T-cell (primary cell): Measurements from ENCODE around the gene DOCK4. TPM values are rescaled to one million over a fixed set of nuclear protein-coding genes. Genes with fewer than 3 reads are reported as not detected.
"Not testable (repeated sequence)": the region's sequence is repeated elsewhere in the genome, so short reads cannot be mapped to it uniquely, and the experiment has no call there.

ENCODE experiments used
- ATAC-seq, 4 experiments: fragments of 200-7000 bp in 3 of 4; fragments of 150-1000 bp in 1 of 4; cut with Tn5 transposase; replicated peaks in 1 of 4; 1 replicate in 3 of 4; 2 replicates in 1 of 4; pipeline ENCODE4 v1.10.0; 2021; ENCODE audit warnings: moderate library complexity in 3 of 4, mild to moderate bottlenecking in 2 of 4, moderate number of reproducible peaks in 1 of 4
- CTCF ChIA-PET, 2 donors: fragments of 300-600 bp; sonication (Branson Sonifier 250); formaldehyde crosslinking; loops; one replicate each; lab custom pipeline; 2022; ENCODE audit warnings: antibody characterized with exemption in 2 of 2; lab: Charles Lee
- POLR2A ChIA-PET, 2 donors: fragments of 300-600 bp; sonication (Branson Sonifier 250); formaldehyde crosslinking; loops; one replicate each; lab custom pipeline; 2022; ENCODE audit warnings: antibody characterized with exemption in 2 of 2; lab: Charles Lee
- DNase-seq, 35 experiments: peaks; one replicate each; pipeline versions ENCODE4 v3.0.0 to v3.0.0-alpha.2; 2013 to 2023
- H3K27ac ChIP-seq: one replicate; pipeline ENCODE4 v1.5.1; 2013; ENCODE audit warnings: low read length
- H3K27me3 ChIP-seq, 2 experiments: replicated peaks in 1 of 2; 1 replicate in 1 of 2; 2 replicates in 1 of 2; pipeline versions ENCODE4 v1.6.1 to v1.7.0; 2013; ENCODE audit warnings: low read length in 1 of 2, mixed read lengths in 1 of 2; ENCODE audit not compliant: control insufficient read depth in 2 of 2, insufficient read depth in 2 of 2; ENCODE audit errors: extremely low read depth in 1 of 2
- H3K36me3 ChIP-seq, 2 donors: 1 replicate in 1 of 2; 2 replicates in 1 of 2; pipeline versions ENCODE4 v1.6.1 to v1.7.0; 2013; ENCODE audit warnings: low read length in 1 of 2; ENCODE audit not compliant: control insufficient read depth in 2 of 2, insufficient read depth in 1 of 2; ENCODE audit errors: extremely low read depth in 1 of 2
- H3K4me1 ChIP-seq, 2 experiments: 1 replicate in 1 of 2; 2 replicates in 1 of 2; pipeline versions ENCODE4 v1.6.1 to v1.7.0; 2013; ENCODE audit warnings: low read length in 2 of 2, mixed read lengths in 1 of 2; ENCODE audit not compliant: insufficient read depth in 2 of 2, control insufficient read depth in 1 of 2; ENCODE audit errors: extremely low read depth in 1 of 2
- H3K4me3 ChIP-seq, 2 donors: 1 replicate in 1 of 2; 2 replicates in 1 of 2; pipeline versions ENCODE4 v1.5.1 to v1.7.0; 2013; ENCODE audit warnings: mild to moderate bottlenecking in 2 of 2, low read length in 1 of 2, moderate library complexity in 1 of 2; ENCODE audit not compliant: control insufficient read depth in 1 of 2; ENCODE audit errors: extremely low read depth in 1 of 2
- H3K9me3 ChIP-seq: 2 replicates; pipeline ENCODE4 v1.7.0; 2013
- H3K27ac Mint-ChIP-seq, 2 donors: one replicate each; pipeline ENCODE4 v1.8.0; 2020 to 2021; ENCODE audit warnings: mild to moderate bottlenecking in 2 of 2, mixed read lengths in 2 of 2
- H3K27me3 Mint-ChIP-seq, 2 donors: one replicate each; pipeline ENCODE4 v1.8.0; 2021 to 2022; ENCODE audit warnings: mixed read lengths in 2 of 2
- H3K36me3 Mint-ChIP-seq: one replicate; pipeline ENCODE4 v1.8.0; 2021; ENCODE audit warnings: mixed read lengths
- H3K4me1 Mint-ChIP-seq, 3 donors: one replicate each; pipeline ENCODE4 v1.8.0; 2020 to 2022; ENCODE audit warnings: mixed read lengths in 3 of 3, mild to moderate bottlenecking in 1 of 3
- H3K4me3 Mint-ChIP-seq, 3 donors: one replicate each; pipeline ENCODE4 v1.8.0; 2020 to 2022; ENCODE audit warnings: mild to moderate bottlenecking in 3 of 3, mixed read lengths in 3 of 3, moderate library complexity in 3 of 3
- H3K9me3 Mint-ChIP-seq, 3 donors: one replicate each; pipeline ENCODE4 v1.8.0; 2020 to 2022; ENCODE audit warnings: mixed read lengths in 3 of 3
- WGBS: methylation state at CpG from one replicate; pipeline ENCODE4 v1.1.5; 2013; ENCODE audit warnings: missing lambda C conversion rate; ENCODE audit not compliant: insufficient coverage; 5-methylcytosine and 5-hydroxymethylcytosine counted together
- total RNA-seq, 35 experiments: library from RNA in 6 of 35; stranded (reverse) in 6 of 35; fragments of 120-200 nt in 1 of 35; gene quantifications; one replicate each; pipeline versions ENCODE4 v1.2.1 to v1.2.4 and lab custom pipeline; 2013 to 2026

Gene DOCK4
- total RNA-seq, 5 donors from 2014 or later (not counting 1 experiment from before 2014, with no cell fraction given): 0.35 to 1.4 (median 0.85) TPM

DNA sequence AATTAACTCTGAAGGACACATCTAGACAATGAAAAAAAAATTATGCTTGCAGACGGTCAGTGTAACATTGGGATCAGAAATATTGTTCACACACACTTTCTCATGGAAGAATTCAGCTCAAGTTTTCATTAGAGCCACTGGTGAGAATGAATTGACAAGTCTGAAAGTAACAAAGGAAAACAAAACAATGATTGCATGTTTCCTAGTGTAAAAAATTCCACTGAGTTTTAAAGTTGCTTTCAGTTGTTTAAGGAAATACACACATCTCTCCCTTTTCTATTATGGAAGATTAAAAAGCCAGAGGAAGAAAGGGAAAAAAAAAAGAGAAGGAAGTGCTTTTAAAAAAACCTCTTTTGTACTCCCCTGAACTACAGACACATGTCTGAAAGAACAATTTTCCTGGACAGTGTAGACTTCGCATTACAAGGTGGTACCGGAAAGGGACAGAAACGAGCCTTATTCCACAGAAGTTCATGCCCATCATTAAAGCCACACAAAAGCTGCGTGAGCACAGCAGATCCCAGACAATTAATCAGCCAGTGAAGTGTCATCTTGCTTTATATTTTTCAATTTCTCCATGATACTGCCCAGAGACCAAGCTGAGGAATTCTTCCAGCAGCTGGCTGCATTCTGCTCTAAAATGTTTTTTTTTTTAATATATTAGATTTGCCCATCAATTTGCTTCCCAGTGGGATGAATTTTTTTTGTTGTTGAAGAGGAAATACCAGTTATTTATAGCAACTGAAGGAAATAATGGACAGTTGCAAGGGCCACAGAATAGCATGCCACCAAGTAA, 294.8 kb downstream of the DOCK4 start:
- Mint-ChIP-seq H3K36me3 (no peaks in the 10 kb centered on the region), H3K27ac (no peak overlapping the region), H3K9me3 (peaks cover 0 to 2% (median 0%) of the 10 kb centered on the region in 3 donors), H3K4me1 (no peaks in the 10 kb centered on the region), H3K4me3 (no peak overlapping the region), H3K27me3 (peaks cover 4 to 12% of the 10 kb centered on the region in 2 donors)
- Histone ChIP-seq H3K4me3 (no peak overlapping the region), H3K9me3 (no peaks in the 10 kb centered on the region), H3K27me3 (no peaks in the 10 kb centered on the region), H3K27ac (no peak overlapping the region), H3K4me1 (no peaks in the 10 kb centered on the region), H3K36me3 (no peaks in the 10 kb centered on the region)
- no peak for DNase-seq
- CTCF ChIA-PET: no interaction called here
- POLR2A ChIA-PET: no interaction called here
- ATAC-seq: no peak
- 54% methylated on average over 3 of the region's 5 CpGs for WGBS

DNA sequence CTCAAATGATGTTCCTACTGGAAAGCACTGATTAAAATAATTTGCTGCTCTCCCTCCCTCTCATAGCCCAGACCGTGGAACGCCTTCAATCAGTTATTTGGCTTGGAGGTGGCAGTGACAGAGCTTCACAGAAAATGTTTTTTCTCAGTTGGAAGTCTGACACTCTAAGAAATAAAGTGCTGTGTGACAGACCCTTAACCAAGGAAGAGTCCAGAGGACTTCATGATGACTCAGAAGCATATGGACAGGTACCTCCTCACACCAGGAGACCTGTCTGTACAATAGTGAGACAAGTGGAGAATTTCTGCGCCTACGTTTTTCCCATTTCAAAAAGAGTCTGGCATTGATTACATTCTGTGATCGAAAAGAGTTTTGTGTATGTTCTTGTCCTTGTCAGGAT, 295.5 kb downstream of the DOCK4 start:
- Histone ChIP-seq H3K27ac (no peak overlapping the region), H3K36me3 (no peaks in the 10 kb centered on the region), H3K4me3 (no peak overlapping the region), H3K9me3 (no peaks in the 10 kb centered on the region), H3K4me1 (no peaks in the 10 kb centered on the region), H3K27me3 (no peaks in the 10 kb centered on the region)
- ChIA-PET POLR2A (no interaction called here), CTCF (no interaction called here)
- Mint-ChIP-seq H3K9me3 (peaks cover 0 to 2% (median 0%) of the 10 kb centered on the region in 3 donors), H3K27me3 (peaks cover 3 to 12% of the 10 kb centered on the region in 2 donors), H3K4me3 (no peak overlapping the region), H3K27ac (no peak overlapping the region), H3K4me1 (no peaks in the 10 kb centered on the region), H3K36me3 (no peaks in the 10 kb centered on the region)
- 100% methylated on average over 1 of the region's 5 CpGs for WGBS
- ATAC-seq (no peak), DNase-seq (no peak)

DNA sequence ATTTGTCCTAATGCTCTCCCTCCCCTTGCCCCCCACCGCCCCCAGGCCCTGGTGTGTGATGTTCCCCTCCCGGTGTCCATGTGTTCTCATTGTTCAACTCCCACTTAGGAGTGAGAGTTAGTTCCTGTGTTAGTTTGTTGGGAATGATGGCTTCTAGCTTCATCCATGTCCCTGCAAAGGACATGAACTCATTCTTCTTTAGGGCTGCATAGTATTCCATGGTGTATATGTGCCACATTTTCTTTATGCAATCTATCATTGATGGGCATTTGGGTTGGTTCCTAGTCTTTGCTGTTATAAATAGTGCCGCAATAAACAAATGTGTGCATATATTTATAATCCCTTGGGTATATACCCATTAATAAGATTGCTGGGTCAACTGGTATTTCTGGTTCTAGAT, 297.5 kb downstream of the DOCK4 start:
- H3K9me3 ChIP-seq, H3K27me3 Mint-ChIP-seq, H3K27ac Mint-ChIP-seq, H3K9me3 Mint-ChIP-seq, H3K4me3 Mint-ChIP-seq, CTCF ChIA-PET, H3K27ac ChIP-seq, H3K4me1 Mint-ChIP-seq, H3K4me1 ChIP-seq, H3K36me3 Mint-ChIP-seq, H3K4me3 ChIP-seq, H3K36me3 ChIP-seq, ATAC-seq, POLR2A ChIA-PET, H3K27me3 ChIP-seq, DNase-seq: not testable (repeated sequence)
- no CpG with 5 or more reads among the region's 3 CpGs for WGBS

DNA sequence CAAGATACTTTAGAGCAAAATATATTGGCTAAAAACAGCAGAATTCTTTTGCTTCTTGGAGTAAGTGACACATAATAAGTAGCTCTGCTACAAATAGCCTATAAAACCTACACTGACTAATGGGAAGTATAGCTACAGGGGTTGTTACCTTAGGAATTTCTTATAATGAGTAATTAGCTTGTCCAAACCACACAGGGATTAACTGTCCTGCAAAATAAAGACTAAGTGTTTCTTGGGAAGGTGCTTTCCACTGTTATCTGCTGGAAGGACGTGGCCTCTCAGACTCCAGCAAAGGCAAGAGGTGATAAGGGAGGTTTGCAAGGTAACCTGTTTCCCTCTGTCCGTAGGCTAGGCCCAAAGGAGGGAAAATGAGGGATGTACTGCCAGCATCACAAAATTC, 302.4 kb downstream of the DOCK4 start:
- no peak overlapping the region for H3K4me3 Mint-ChIP-seq
- no peak overlapping the region for H3K4me3 ChIP-seq
- H3K4me1 Mint-ChIP-seq: no peaks in the 10 kb centered on the region
- WGBS: no CpG with 5 or more reads among the region's 2 CpGs
- no peaks in the 10 kb centered on the region for H3K36me3 ChIP-seq
- H3K27ac ChIP-seq: no peak overlapping the region
- H3K27ac Mint-ChIP-seq: no peak overlapping the region
- H3K9me3 Mint-ChIP-seq: peaks cover 0 to 2% (median 0%) of the 10 kb centered on the region in 3 donors
- no peaks in the 10 kb centered on the region for H3K9me3 ChIP-seq
- ATAC-seq (no peak), DNase-seq (no peak)
- ChIA-PET CTCF (no interaction called here), POLR2A (no interaction called here)
- H3K27me3 ChIP-seq: no peaks in the 10 kb centered on the region
- H3K27me3 Mint-ChIP-seq: peaks cover 3 to 8% of the 10 kb centered on the region in 2 donors
- H3K4me1 ChIP-seq: no peaks in the 10 kb centered on the region
- H3K36me3 Mint-ChIP-seq: no peaks in the 10 kb centered on the region

DNA sequence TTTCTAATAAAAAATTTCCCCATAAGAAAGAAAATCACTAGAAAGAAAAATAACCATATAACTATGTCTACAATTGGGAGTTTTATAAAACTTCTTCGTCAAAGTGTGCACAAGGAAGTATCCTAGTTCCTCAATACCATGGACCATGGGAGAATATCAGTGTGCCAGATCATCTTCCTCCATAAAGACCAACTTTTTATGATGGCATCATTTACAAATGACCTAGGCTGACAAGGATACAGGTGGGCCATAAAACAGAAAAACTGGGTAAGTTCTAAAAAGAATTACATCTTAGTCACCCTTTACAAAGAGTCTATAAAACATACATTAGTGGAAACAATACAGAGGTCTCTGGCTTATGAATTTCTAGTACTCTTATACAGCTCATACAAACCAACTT, 303.2 kb downstream of the DOCK4 start:
- DNase-seq (no peak), ATAC-seq (no peak)
- Mint-ChIP-seq H3K27ac (no peak overlapping the region), H3K36me3 (no peaks in the 10 kb centered on the region), H3K27me3 (peaks cover 3 to 8% of the 10 kb centered on the region in 2 donors), H3K9me3 (no peaks in the 10 kb centered on the region), H3K4me3 (no peak overlapping the region), H3K4me1 (no peaks in the 10 kb centered on the region)
- POLR2A ChIA-PET: no interaction called here
- CTCF ChIA-PET: no interaction called here
- H3K27me3 ChIP-seq: no peaks in the 10 kb centered on the region
- no peaks in the 10 kb centered on the region for H3K9me3 ChIP-seq
- no peaks in the 10 kb centered on the region for H3K4me1 ChIP-seq
- H3K27ac ChIP-seq: no peak overlapping the region
- no CpG with 5 or more reads among the region's 1 CpG for WGBS
- H3K4me3 ChIP-seq: no peak overlapping the region
- no peaks in the 10 kb centered on the region for H3K36me3 ChIP-seq

DNA sequence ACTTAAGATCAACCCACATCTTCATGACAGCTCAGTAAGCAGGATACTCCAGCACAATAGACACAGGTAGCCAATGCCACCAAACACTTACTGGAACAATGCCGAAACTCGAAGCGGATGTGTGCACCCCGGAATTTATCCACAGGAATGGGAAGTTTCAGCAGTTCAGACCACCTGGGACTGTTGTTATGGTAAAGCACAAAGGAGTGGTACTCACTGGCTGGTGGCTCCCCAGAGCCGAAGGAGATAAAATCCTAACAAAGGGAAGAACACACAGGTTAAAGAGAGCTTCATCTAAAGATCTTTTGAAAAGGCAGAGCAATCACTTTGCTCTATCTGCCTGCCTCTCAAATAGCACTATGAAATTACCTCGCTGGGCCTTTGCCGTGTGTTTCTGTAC, 305.9 kb downstream of the DOCK4 start:
- Mint-ChIP-seq H3K4me3 (no peak overlapping the region), H3K36me3 (no peaks in the 10 kb centered on the region), H3K9me3 (no peaks in the 10 kb centered on the region), H3K4me1 (no peaks in the 10 kb centered on the region), H3K27me3 (no peaks in the 10 kb centered on the region), H3K27ac (no peak overlapping the region)
- no peak overlapping the region for H3K27ac ChIP-seq
- no peak for DNase-seq
- 93% methylated on average over 3 of the region's 7 CpGs for WGBS
- ATAC-seq: no peak
- H3K4me1 ChIP-seq: no peaks in the 10 kb centered on the region
- CTCF ChIA-PET: no interaction called here
- H3K9me3 ChIP-seq: no peaks in the 10 kb centered on the region
- POLR2A ChIA-PET: no interaction called here
- H3K36me3 ChIP-seq: no peaks in the 10 kb centered on the region
- H3K4me3 ChIP-seq: no peak overlapping the region
- no peaks in the 10 kb centered on the region for H3K27me3 ChIP-seq
